CD14-positive monocyte (primary cell): ENCODE measurements around the gene LIM2. TPM values are rescaled to one million over a fixed set of nuclear protein-coding genes. Genes with fewer than 3 reads are reported as not detected.
A peak's percentile ranks its signal among the peaks of the same experiment; 100 is the strongest.

Source experiments
- DNase-seq, 3 donors: peaks; one replicate each; pipeline ENCODE4 v3.0.0-alpha.2; 2011 to 2022
- H2AFZ ChIP-seq: 2 replicates; pipeline ENCODE4 v1.6.0; 2012; ENCODE audit warnings: mild to moderate bottlenecking, low read depth, low read length, inconsistent platforms; ENCODE audit not compliant: insufficient read depth, poor library complexity, severe bottlenecking
- H3K27ac ChIP-seq, 2 donors: 1 replicate in 1 of 2; 2 replicates in 1 of 2; pipeline ENCODE4 v1.5.1; 2012 to 2013; ENCODE audit warnings: low read length in 2 of 2, control low read depth in 1 of 2, inconsistent platforms in 1 of 2, low read depth in 1 of 2, mild to moderate bottlenecking in 1 of 2
- H3K27me3 ChIP-seq, 2 donors: one replicate each; pipeline versions ENCODE4 v1.6.0 to v1.6.1; 2011 to 2013; ENCODE audit warnings: low read length in 2 of 2; ENCODE audit not compliant: control insufficient read depth in 2 of 2, insufficient read depth in 2 of 2
- H3K36me3 ChIP-seq, 2 donors: replicated peaks in 1 of 2; 1 replicate in 1 of 2; 2 replicates in 1 of 2; pipeline versions ENCODE4 v1.5.1 to v1.6.1; 2012 to 2013; ENCODE audit warnings: low read length in 2 of 2, control low read depth in 1 of 2, inconsistent platforms in 1 of 2, mild to moderate bottlenecking in 1 of 2; ENCODE audit not compliant: insufficient read depth in 2 of 2, control insufficient read depth in 1 of 2
- H3K4me1 ChIP-seq, 2 donors: 1 replicate in 1 of 2; 2 replicates in 1 of 2; pipeline versions ENCODE4 v1.5.1 to v1.6.1; 2012 to 2013; ENCODE audit warnings: low read length in 2 of 2, control low read depth in 1 of 2, inconsistent platforms in 1 of 2, mild to moderate bottlenecking in 1 of 2, moderate library complexity in 1 of 2; ENCODE audit not compliant: insufficient read depth in 2 of 2, control insufficient read depth in 1 of 2
- H3K4me2 ChIP-seq: replicated peaks from 2 replicates; pipeline ENCODE3; 2012; ENCODE audit warnings: low read length, moderate library complexity, mild to moderate bottlenecking; ENCODE audit not compliant: poor library complexity, severe bottlenecking; ENCODE audit errors: extremely low read depth
- H3K4me3 ChIP-seq, 3 experiments: fragments of 200-600 bp in 1 of 3; sonication (generic) in 1 of 3; replicated peaks in 1 of 3; 1 replicate in 2 of 3; 2 replicates in 1 of 3; pipeline ENCODE4 v1.5.1; 2011 to 2013; ENCODE audit warnings: low read length in 3 of 3, mild to moderate bottlenecking in 3 of 3, control low read depth in 2 of 3, low read depth in 2 of 3, inconsistent platforms in 1 of 3, moderate library complexity in 1 of 3
- H3K79me2 ChIP-seq: 2 replicates; pipeline ENCODE4 v1.6.0; 2012; ENCODE audit warnings: mild to moderate bottlenecking, control low read depth, inconsistent platforms, low read length, moderate library complexity; ENCODE audit not compliant: insufficient read depth
- H3K9ac ChIP-seq: 2 replicates; pipeline ENCODE4 v1.6.0; 2017; ENCODE audit warnings: low read length, mild to moderate bottlenecking; ENCODE audit not compliant: insufficient read depth, poor library complexity, severe bottlenecking
- H3K9me3 ChIP-seq, 2 donors: replicated peaks in 1 of 2; 1 replicate in 1 of 2; 2 replicates in 1 of 2; pipeline versions ENCODE4 v1.5.1 to v1.6.1; 2012 to 2013; ENCODE audit warnings: low read length in 2 of 2, control low read depth in 1 of 2; ENCODE audit not compliant: control insufficient read depth in 1 of 2, insufficient read depth in 1 of 2
- H4K20me1 ChIP-seq: 2 replicates; pipeline ENCODE4 v1.6.0; 2012; ENCODE audit warnings: mild to moderate bottlenecking, low read length, control low read depth, moderate library complexity; ENCODE audit not compliant: insufficient read depth
- H3K27ac Mint-ChIP-seq, 7 donors: one replicate each; pipeline ENCODE4 v1.8.0; 2020; ENCODE audit warnings: mild to moderate bottlenecking in 7 of 7, mixed read lengths in 7 of 7, moderate library complexity in 6 of 7, inconsistent platforms in 2 of 7
- H3K27me3 Mint-ChIP-seq, 3 donors: one replicate each; pipeline ENCODE4 v1.8.0; 2021 to 2022; ENCODE audit warnings: low read depth in 3 of 3, mild to moderate bottlenecking in 3 of 3, mixed read lengths in 3 of 3, moderate library complexity in 3 of 3, inconsistent platforms in 1 of 3
- H3K36me3 Mint-ChIP-seq, 2 donors: one replicate each; pipeline ENCODE4 v1.8.0; 2020; ENCODE audit warnings: mixed read lengths in 2 of 2, inconsistent platforms in 1 of 2, mild to moderate bottlenecking in 1 of 2
- H3K4me1 Mint-ChIP-seq: one replicate; pipeline ENCODE4 v1.8.0; 2020; ENCODE audit warnings: mild to moderate bottlenecking, mixed read lengths
- H3K4me3 Mint-ChIP-seq, 2 donors: one replicate each; pipeline ENCODE4 v1.8.0; 2020; ENCODE audit warnings: mild to moderate bottlenecking in 2 of 2, mixed read lengths in 2 of 2, moderate library complexity in 1 of 2
- H3K9me3 Mint-ChIP-seq, 7 donors: one replicate each; pipeline ENCODE4 v1.8.0; 2020 to 2022; ENCODE audit warnings: mixed read lengths in 7 of 7, mild to moderate bottlenecking in 6 of 7, moderate library complexity in 6 of 7, inconsistent platforms in 2 of 7
- CTCF ChIP-seq: fragments of 200-600 bp; IDR thresholded peaks from one replicate; pipeline ENCODE4 v1.8.0; 2022; ENCODE audit warnings: antibody characterized with exemption, mild to moderate bottlenecking
- WGBS: methylation state at CpG from one replicate; pipeline ENCODE4 v1.1.5; 2013; ENCODE audit warnings: missing lambda C conversion rate; ENCODE audit not compliant: insufficient coverage; 5-methylcytosine and 5-hydroxymethylcytosine counted together
- intact Hi-C, 2 donors: fragments of 100-400 bp; cut with micrococcal nuclease; formaldehyde crosslinking; loops; one replicate each; pipeline versions ENCODE4 v1.15.0 to v1.15.1; 2023
- polyA plus RNA-seq, 3 donors: library from polyadenylated mRNA; depleted of rRNA in 1 of 3; unstranded in 2 of 3; stranded (reverse) in 1 of 3; fragments of 300-500 nt in 2 of 3; fragments of >200 nt in 1 of 3; fragmentation: Illumina TruSeq in 2 of 3; gene quantifications; 1 replicate in 2 of 3; 2 replicates in 1 of 3; pipeline ENCODE4 v1.2.3, GENCODE V29; 2012 to 2021

Gene LIM2
- polyA plus RNA-seq, 3 donors, result not detected

- WGBS, result 93% methylated on average over 12 of the region's 17 CpGs
- Histone ChIP-seq H3K79me2 (no peaks in the 10 kb centered on the region), H3K36me3 (peaks cover 57 to 68% of the 10 kb centered on the region in 2 donors), H4K20me1 (no peaks in the 10 kb centered on the region), H3K4me1 (no peaks in the 10 kb centered on the region), H3K9ac (no peak overlapping the region), H3K27me3 (peaks cover 0 to 2% of the 10 kb centered on the region in 2 donors), H3K4me3 (no peak overlapping the region), H3K4me2 (no peak overlapping the region), H3K27ac (no peak overlapping the region), H3K9me3 (no peaks in the 10 kb centered on the region), H2AFZ (no peak overlapping the region)
- H3K36me3 Mint-ChIP-seq, result peaks cover 57 to 59% of the 10 kb centered on the region in 2 donors
- H3K9me3 Mint-ChIP-seq, result no peaks in the 10 kb centered on the region
- intact Hi-C loops, result no loop called here
- peak overlapping the region in 1 of 7 donors; percentile 1 for H3K27ac Mint-ChIP-seq
- H3K27me3 Mint-ChIP-seq, result peaks cover 8 to 11% (median 9%) of the 10 kb centered on the region in 3 donors
- no peak overlapping the region for H3K4me3 Mint-ChIP-seq
- TF ChIP-seq CTCF, result no peak
- DNase-seq, result no peak
- peaks cover 1% of the 10 kb centered on the region for H3K4me1 Mint-ChIP-seq
These were observed 41.0 kb downstream of the LIM2 start for GRCh38 chr19:51346742-51347141.

- no peak overlapping the region for H3K4me2 ChIP-seq
- TF ChIP-seq CTCF, result no peak
- no peak for DNase-seq
- H3K4me1 Mint-ChIP-seq, result peaks cover 7% of the 10 kb centered on the region
- H3K36me3 Mint-ChIP-seq, result peaks cover 41 to 45% of the 10 kb centered on the region in 2 donors
- H3K9me3 Mint-ChIP-seq, result peaks cover 0 to 3% (median 0%) of the 10 kb centered on the region in 7 donors
- no peak overlapping the region for H3K4me3 Mint-ChIP-seq
- H3K36me3 ChIP-seq, result peaks cover 42 to 52% of the 10 kb centered on the region in 2 donors
- H3K27ac Mint-ChIP-seq, result peak overlapping the region in 1 of 7 donors; percentile 12
- no peaks in the 10 kb centered on the region for H4K20me1 ChIP-seq
- H3K79me2 ChIP-seq, result no peaks in the 10 kb centered on the region
- intact Hi-C loops, result no loop called here
- no peak overlapping the region for H2AFZ ChIP-seq
- no peak overlapping the region for H3K27ac ChIP-seq
- H3K9me3 ChIP-seq, result no peaks in the 10 kb centered on the region
- H3K4me3 ChIP-seq, result no peak overlapping the region
- peaks cover 6 to 8% of the 10 kb centered on the region in 2 donors for H3K4me1 ChIP-seq
- peaks cover 0 to 12% of the 10 kb centered on the region in 2 donors for H3K27me3 ChIP-seq
- H3K27me3 Mint-ChIP-seq, result peaks cover 18 to 24% (median 21%) of the 10 kb centered on the region in 3 donors
- H3K9ac ChIP-seq, result no peak overlapping the region
- WGBS, result 98% methylated on average over 9 of the region's 9 CpGs
These were observed 42.6 kb downstream of the LIM2 start for GRCh38 chr19:51345076-51345620.
